Aorta (tissue), 5 donors: ENCODE data around the gene NEGR1. TPM values are rescaled to one million over a fixed set of nuclear protein-coding genes. Genes with fewer than 3 reads are reported as not detected.

Source experiments
- ATAC-seq: fragments of 200-7000 bp; cut with Tn5 transposase; one replicate; pipeline ENCODE4 v1.9.1; 2022; ENCODE audit warnings: moderate library complexity; ENCODE audit not compliant: low FRiP score
- DNase-seq, 2 donors: peaks; one replicate each; pipeline ENCODE4 v3.0.0-alpha.2; 2020
- H3K27ac ChIP-seq, 2 donors: one replicate each; pipeline ENCODE4 v1.5.1; 2013; ENCODE audit warnings: low read length in 2 of 2, mild to moderate bottlenecking in 2 of 2, moderate library complexity in 2 of 2, control low read depth in 1 of 2, inconsistent platforms in 1 of 2, low read depth in 1 of 2
- H3K27me3 ChIP-seq, 2 donors: one replicate each; pipeline ENCODE4 v1.6.1; 2013; ENCODE audit warnings: control low read depth in 1 of 2, low read length in 1 of 2, mild to moderate bottlenecking in 1 of 2, moderate library complexity in 1 of 2; ENCODE audit not compliant: insufficient read depth in 2 of 2, control insufficient read depth in 1 of 2
- H3K36me3 ChIP-seq, 2 donors: one replicate each; pipeline ENCODE4 v1.6.1; 2013; ENCODE audit warnings: control low read depth in 1 of 2, low read length in 1 of 2, mild to moderate bottlenecking in 1 of 2; ENCODE audit not compliant: insufficient read depth in 2 of 2, control insufficient read depth in 1 of 2
- H3K4me1 ChIP-seq, 2 donors: one replicate each; pipeline ENCODE4 v1.6.1; 2013; ENCODE audit warnings: low read length in 2 of 2, control low read depth in 1 of 2, mild to moderate bottlenecking in 1 of 2, moderate library complexity in 1 of 2; ENCODE audit not compliant: insufficient read depth in 2 of 2, control insufficient read depth in 1 of 2
- H3K4me3 ChIP-seq, 2 donors: one replicate each; pipeline ENCODE4 v1.5.1; 2013; ENCODE audit warnings: low read length in 2 of 2, control low read depth in 1 of 2, mild to moderate bottlenecking in 1 of 2
- H3K9me3 ChIP-seq: one replicate; pipeline ENCODE4 v1.6.1; 2013; ENCODE audit warnings: mild to moderate bottlenecking, low read length; ENCODE audit not compliant: control insufficient read depth
- WGBS, 2 donors: extraction: QIAGEN DNeasy Blood & Tissue Kit; methylation state at CpG; one replicate each; pipeline ENCODE4 v1.1.7; 2013; 5-methylcytosine and 5-hydroxymethylcytosine counted together
- intact Hi-C, 2 donors: fragments of 100-400 bp; cut with DNase I; formaldehyde crosslinking; loops; one replicate each; pipeline versions ENCODE4 v1.14.2 to v1.15.0; 2022
- polyA plus RNA-seq, 2 donors: library from polyadenylated mRNA; stranded (reverse); fragments of 200-250 nt; gene quantifications; one replicate each; pipeline ENCODE4 v1.2.3, GENCODE V29; 2013
- total RNA-seq, 2 donors: library from RNA; stranded (reverse); fragmentation: NEBNext Ultra II Directional; extraction: Animal tissue kit (Norgen Biotek cat#: 25700); gene quantifications; one replicate each; pipeline ENCODE4 v1.2.1, GENCODE V29; 2021
- donor health status: healthy with polysubstance abuse.
- donor health status: Bipolar disorder and iron deficiency.
- donor health status: DM: no; HTN: no; CAD: no.
- donor health status: DM: no; HTN: no; CAD: no.
- donor health status: DM: yes; HTN: yes; CAD: no.

Gene NEGR1
- total and polyA plus RNA-seq, 4 donors = 3.5 to 50.3 (median 18.4) TPM

- WGBS, 2 donors = 89 to 92% methylated on average over 1 of the region's 1 CpG
- H3K27me3 ChIP-seq = no peaks in the 10 kb centered on the region
- intact Hi-C loops = no loop called here
Observed at GRCh38 chr1:71786218-71786617, 496.1 kb downstream of the NEGR1 start.

DNA sequence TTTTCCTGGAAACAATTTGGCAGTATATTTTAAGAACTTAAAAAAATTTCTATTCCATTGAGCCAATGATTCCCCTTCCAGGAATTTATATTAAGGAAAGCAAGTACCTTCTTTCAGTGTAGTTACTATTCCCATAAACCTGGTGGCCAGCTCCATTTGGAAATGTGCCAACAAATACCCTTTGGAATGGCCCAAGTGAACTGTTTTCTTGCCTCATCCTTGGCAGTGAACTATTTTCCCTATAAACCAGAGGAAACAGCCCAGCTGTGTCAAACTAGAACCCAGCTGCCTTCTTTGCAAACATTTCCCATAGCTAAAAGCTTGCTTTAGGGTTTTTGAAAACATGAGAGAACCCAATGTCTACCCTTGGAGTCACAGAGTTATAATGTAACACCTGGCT, 496.9 kb downstream of the NEGR1 start:
- no peaks in the 10 kb centered on the region for H3K4me1 ChIP-seq
- H3K36me3 ChIP-seq = no peaks in the 10 kb centered on the region
- no peak for DNase-seq
- no peak for ATAC-seq
- H3K27me3 ChIP-seq = no peaks in the 10 kb centered on the region
- intact Hi-C loops = no loop called here
- no peak overlapping the region for H3K4me3 ChIP-seq
- no peak overlapping the region for H3K27ac ChIP-seq
- H3K9me3 ChIP-seq = no peaks in the 10 kb centered on the region

More at GRCh38 chr1:71786218-71786617, 496.1 kb downstream of the NEGR1 start:
- Histone ChIP-seq H3K36me3 (no peaks in the 10 kb centered on the region), H3K9me3 (no peaks in the 10 kb centered on the region), H3K4me3 (no peak overlapping the region), H3K4me1 (no peaks in the 10 kb centered on the region), H3K27ac (no peak overlapping the region)
- DNase-seq = no peak
- ATAC-seq = no peak

DNA sequence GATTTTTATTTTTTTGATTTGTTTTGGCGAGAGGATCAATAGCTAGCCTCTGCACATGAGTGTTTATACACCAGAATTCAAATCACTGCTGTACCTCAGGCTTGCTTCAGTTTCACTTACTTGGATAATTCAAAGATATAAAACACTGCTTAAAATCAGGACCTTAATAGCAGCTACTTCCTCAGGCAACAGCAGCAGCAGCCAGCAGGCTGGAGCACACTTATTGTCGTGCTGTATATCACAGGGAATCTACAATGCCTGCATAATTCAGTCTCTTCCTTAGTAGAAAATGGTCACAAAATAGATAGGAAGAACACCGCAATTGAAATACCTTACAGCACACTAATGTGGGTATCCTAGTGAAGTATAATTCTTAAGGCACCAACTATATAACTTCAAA, 497.3 kb downstream of the NEGR1 start:
- H3K36me3 ChIP-seq = no peaks in the 10 kb centered on the region
- H3K4me3 ChIP-seq = no peak overlapping the region
- H3K9me3 ChIP-seq = no peaks in the 10 kb centered on the region
- intact Hi-C loops = no loop called here
- ATAC-seq = no peak
- DNase-seq = no peak
- no peak overlapping the region for H3K27ac ChIP-seq
- 76 to 77% methylated on average over 3 of the region's 3 CpGs for WGBS, 2 donors
- no peaks in the 10 kb centered on the region for H3K27me3 ChIP-seq
- no peaks in the 10 kb centered on the region for H3K4me1 ChIP-seq

- intact Hi-C loops = no loop called here
- H3K27ac ChIP-seq = no peak overlapping the region
- no peaks in the 10 kb centered on the region for H3K27me3 ChIP-seq
- 90 to 97% methylated on average over 1 of the region's 1 CpG for WGBS, 2 donors
- no peaks in the 10 kb centered on the region for H3K4me1 ChIP-seq
- no peaks in the 10 kb centered on the region for H3K9me3 ChIP-seq
- ATAC-seq (no peak), DNase-seq (no peak)
- no peaks in the 10 kb centered on the region for H3K36me3 ChIP-seq
- H3K4me3 ChIP-seq = no peak overlapping the region
Observed at GRCh38 chr1:71784241-71784640, 498.1 kb downstream of the NEGR1 start.

DNA sequence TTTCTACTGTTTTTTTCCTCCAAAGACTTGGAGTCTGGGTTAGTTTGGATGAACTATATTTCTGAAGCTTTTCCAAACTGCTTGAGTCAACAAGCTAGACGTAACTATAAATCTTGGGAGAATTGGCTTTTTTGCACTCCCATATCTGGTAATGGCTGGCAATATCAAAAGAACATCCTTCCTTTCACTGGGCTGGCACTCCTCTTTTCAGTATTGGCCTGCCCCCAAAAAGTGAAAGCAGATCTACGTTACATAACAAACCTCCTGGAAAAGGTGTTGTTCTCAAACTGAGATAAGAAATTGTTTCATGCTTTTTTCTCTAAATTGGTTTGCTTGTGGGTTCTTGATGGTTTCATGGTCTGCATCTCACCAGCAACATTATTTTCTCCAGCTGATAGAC, 499.3 kb downstream of the NEGR1 start:
- intact Hi-C loops = no loop called here
- no peaks in the 10 kb centered on the region for H3K27me3 ChIP-seq
- H3K27ac ChIP-seq = no peak overlapping the region
- no peaks in the 10 kb centered on the region for H3K4me1 ChIP-seq
- H3K36me3 ChIP-seq = no peaks in the 10 kb centered on the region
- no peak overlapping the region for H3K4me3 ChIP-seq
- H3K9me3 ChIP-seq = no peaks in the 10 kb centered on the region
- DNase-seq (no peak), ATAC-seq (no peak)
- WGBS, 2 donors = 6 to 8% methylated on average over 2 of the region's 2 CpGs

DNA sequence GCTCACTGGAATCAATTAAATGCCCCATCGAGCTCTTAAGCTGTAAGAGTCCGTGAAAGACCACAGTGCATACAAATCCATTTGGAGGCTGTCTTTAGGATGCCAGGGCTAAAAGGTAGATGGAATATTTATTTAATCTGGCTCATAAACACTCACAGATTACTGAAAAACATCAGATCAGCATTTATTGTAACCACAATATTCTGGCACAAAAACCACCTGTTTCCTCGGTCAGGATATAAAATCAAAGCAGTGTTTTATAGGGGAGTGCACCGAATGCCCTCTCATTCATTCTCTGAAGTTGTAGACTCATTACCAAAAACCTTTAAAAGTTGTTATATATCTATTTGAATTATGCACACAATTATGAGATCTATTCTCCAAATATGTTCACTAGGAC, 500.9 kb downstream of the NEGR1 start:
- ATAC-seq = no peak
- H3K4me3 ChIP-seq = no peak overlapping the region
- DNase-seq = no peak
- no peaks in the 10 kb centered on the region for H3K4me1 ChIP-seq
- H3K27me3 ChIP-seq = no peaks in the 10 kb centered on the region
- no peaks in the 10 kb centered on the region for H3K9me3 ChIP-seq
- H3K36me3 ChIP-seq = no peaks in the 10 kb centered on the region
- WGBS, 2 donors = 92 to 94% methylated on average over 4 of the region's 4 CpGs
- intact Hi-C loops = no loop called here
- no peak overlapping the region for H3K27ac ChIP-seq

DNA sequence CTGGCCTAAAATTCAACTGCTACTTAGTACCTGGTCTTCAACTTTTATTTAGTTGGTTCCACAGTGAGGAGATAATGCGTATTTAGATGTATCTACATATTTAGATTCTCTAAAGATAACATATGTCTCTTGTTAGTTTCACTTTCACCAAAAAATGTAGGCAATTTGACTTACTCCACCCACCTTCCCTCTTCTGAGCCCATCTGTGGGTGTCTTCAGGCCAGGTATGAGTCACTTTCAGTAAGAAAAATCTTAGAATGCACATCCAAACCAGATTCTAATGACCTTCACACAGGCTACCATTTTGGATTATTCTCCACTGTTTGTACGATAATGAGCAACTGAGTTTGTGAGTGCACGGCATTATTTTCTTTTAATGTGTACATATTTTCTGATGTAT, 501.7 kb downstream of the NEGR1 start:
- no peak overlapping the region for H3K27ac ChIP-seq
- no peaks in the 10 kb centered on the region for H3K9me3 ChIP-seq
- H3K4me3 ChIP-seq = no peak overlapping the region
- intact Hi-C loops = no loop called here
- H3K36me3 ChIP-seq = no peaks in the 10 kb centered on the region
- H3K4me1 ChIP-seq = no peaks in the 10 kb centered on the region
- WGBS, 2 donors = 98% methylated on average over 3 of the region's 3 CpGs
- ATAC-seq (no peak), DNase-seq (no peak)
- no peaks in the 10 kb centered on the region for H3K27me3 ChIP-seq

- ATAC-seq (no peak), DNase-seq (no peak)
- WGBS, 2 donors = 48 to 53% methylated on average over 1 of the region's 1 CpG
- H3K4me1 ChIP-seq = no peaks in the 10 kb centered on the region
- no peaks in the 10 kb centered on the region for H3K36me3 ChIP-seq
- no peak overlapping the region for H3K4me3 ChIP-seq
- H3K9me3 ChIP-seq = no peaks in the 10 kb centered on the region
- H3K27ac ChIP-seq = no peak overlapping the region
- no peaks in the 10 kb centered on the region for H3K27me3 ChIP-seq
- intact Hi-C loops = no loop called here
Observed at GRCh38 chr1:71778940-71779339, 503.4 kb downstream of the NEGR1 start.

DNA sequence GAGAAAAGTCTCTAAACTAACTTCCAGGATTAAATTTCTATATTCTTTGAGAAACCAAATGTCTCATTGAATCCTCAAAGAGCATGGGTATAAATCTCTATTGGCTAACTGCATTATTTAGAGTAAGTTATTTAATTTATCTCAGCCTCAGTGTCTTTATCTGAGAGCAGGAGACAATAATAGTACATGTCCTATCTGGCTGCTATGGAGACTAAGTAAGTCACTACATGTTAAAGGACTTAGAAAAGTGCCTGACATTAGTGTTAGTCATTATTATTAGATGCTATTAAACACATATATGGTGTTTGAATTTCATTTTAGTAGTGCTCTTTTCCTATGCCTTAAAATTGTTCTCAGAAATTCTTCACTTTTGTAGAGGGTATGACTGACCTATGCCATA, 505.2 kb downstream of the NEGR1 start:
- Histone ChIP-seq H3K27ac (no peak overlapping the region), H3K27me3 (no peaks in the 10 kb centered on the region), H3K9me3 (no peaks in the 10 kb centered on the region), H3K4me1 (no peaks in the 10 kb centered on the region), H3K4me3 (no peak overlapping the region), H3K36me3 (no peaks in the 10 kb centered on the region)
- DNase-seq (no peak), ATAC-seq (no peak)
- intact Hi-C loops = no loop called here
